Measurements from ENCODE around the gene ALG14.
A peak's percentile ranks its signal among the peaks of the same experiment; 100 is the strongest.
"Not testable (repeated sequence)": the region's sequence is repeated elsewhere in the genome, so short reads cannot be mapped to it uniquely, and the experiment has no call there.

Gene ALG14

DNA sequence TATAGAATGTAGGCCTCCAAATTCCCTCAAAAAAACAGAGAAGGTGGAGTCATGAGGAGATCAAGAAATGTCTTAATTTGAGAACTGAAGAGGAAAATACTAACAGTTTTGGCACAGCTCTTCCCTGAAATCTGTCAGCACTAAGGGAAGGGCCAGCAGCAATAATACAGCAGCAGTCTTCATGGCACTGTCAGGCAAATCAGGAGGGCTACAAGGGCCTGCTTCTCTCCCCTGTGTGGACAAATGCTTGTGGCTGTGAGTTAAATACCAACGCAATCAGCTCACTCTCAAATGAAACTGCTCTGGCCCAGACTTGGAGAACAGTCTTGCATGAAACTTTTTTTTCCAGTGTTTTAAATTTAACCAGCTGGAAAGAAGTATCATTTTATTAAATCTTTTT, 125.3 kb downstream of the ALG14 start:
- no peak overlapping the region for H3K4me3 ChIP-seq (ENCODE audit: low read length)
- H3K9me3 ChIP-seq (replicated peaks; ENCODE audit: low read length), result no peaks in the 10 kb centered on the region
- peaks cover 17% of the 10 kb centered on the region for H3K4me1 ChIP-seq (ENCODE audit: control insufficient read depth, insufficient read depth, low read length)
- no peak overlapping the region for H3K9ac ChIP-seq (ENCODE audit: low read depth, low read length)
- H3K36me3 ChIP-seq (ENCODE audit: insufficient read depth, low read length), result no peaks in the 10 kb centered on the region
- H3K4me2 ChIP-seq (ENCODE audit: low read length), result no peak overlapping the region
- H3K27me3 ChIP-seq (ENCODE audit: control insufficient read depth, insufficient read depth, low read length), result no peaks in the 10 kb centered on the region

DNA sequence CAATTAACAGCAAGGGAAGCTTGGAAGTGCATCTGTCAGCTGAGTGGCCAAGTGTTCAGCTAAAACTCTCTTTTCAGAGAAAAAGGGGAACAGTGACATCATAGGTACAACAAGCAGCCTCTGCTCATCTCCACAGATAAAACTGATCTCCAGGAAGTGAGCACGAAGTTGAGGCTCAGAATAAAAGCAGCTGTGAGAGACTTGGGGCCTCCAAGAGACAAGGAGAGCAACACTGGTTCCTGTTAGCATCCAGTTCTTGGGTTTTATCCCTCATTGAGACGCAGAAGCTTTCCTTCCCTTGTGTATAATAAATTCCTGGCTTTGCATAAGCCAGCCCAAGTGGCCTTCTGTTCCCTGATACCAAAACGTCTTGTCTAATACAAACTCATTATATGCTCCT, 125.9 kb downstream of the ALG14 start:
- H3K36me3 ChIP-seq (ENCODE audit: insufficient read depth, low read length), result no peaks in the 10 kb centered on the region
- no peak overlapping the region for H3K4me3 ChIP-seq (ENCODE audit: low read length)
- H3K27me3 ChIP-seq (ENCODE audit: control insufficient read depth, insufficient read depth, low read length), result no peaks in the 10 kb centered on the region
- H3K9me3 ChIP-seq (replicated peaks; ENCODE audit: low read length), result no peaks in the 10 kb centered on the region
- peaks cover 17% of the 10 kb centered on the region for H3K4me1 ChIP-seq (ENCODE audit: control insufficient read depth, insufficient read depth, low read length)
- H3K4me2 ChIP-seq (ENCODE audit: low read length), result no peak overlapping the region
- H3K9ac ChIP-seq (ENCODE audit: low read depth, low read length), result no peak overlapping the region

DNA sequence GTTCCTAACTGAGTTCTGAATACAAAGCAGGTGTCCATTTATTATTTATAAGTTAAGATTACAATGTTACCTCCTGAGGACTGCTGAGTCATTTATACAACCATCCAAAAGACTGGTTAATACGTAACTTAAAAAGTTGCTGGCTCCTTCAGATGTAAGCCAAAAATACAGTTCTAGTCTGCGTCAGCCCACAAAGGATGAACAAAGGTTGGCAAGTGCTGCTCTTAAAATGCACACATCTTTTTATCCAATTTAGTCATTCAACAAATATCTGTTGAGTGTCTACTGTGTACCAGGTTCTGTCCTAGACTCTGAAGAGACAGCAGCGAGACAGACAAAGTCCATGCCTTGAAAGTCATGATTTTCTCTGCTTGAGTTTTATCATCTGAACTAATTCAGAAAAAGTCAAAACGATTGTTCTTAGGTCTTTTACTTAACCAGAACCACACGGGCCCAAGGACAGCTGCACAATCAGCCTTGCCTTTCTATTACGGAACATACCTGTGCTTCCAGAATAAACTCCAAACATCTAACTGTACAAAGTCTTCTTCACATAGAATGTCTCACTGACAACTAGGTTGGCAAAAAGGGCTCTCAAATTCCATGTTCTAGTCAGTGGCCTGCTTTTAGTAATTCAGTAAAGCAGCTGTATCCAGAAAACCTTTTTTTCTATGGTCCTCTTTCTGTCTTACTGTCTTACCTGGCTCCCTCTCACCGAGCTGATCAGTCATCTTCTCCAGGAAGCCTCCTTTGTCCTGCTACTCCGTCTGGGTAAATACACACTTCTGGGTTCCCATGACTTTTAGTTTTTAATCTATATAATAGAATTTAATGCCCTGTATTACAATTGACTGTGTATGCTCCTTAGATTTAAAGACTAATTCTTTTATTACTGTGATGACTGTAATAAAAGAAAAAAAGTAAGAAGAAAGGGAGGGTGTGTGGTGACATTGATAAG, 130.3 kb downstream of the ALG14 start:
- Histone ChIP-seq H3K4me3 (ENCODE audit: low read length) (no peak overlapping the region), H3K4me2 (ENCODE audit: low read length) (no peak overlapping the region), H3K9me3 (replicated peaks; ENCODE audit: low read length) (no peaks in the 10 kb centered on the region), H3K4me1 (ENCODE audit: control insufficient read depth, insufficient read depth, low read length) (peaks cover 16% of the 10 kb centered on the region), H3K9ac (ENCODE audit: low read depth, low read length) (no peak overlapping the region), H3K36me3 (ENCODE audit: insufficient read depth, low read length) (no peaks in the 10 kb centered on the region), H3K27me3 (ENCODE audit: control insufficient read depth, insufficient read depth, low read length) (no peaks in the 10 kb centered on the region)

DNA sequence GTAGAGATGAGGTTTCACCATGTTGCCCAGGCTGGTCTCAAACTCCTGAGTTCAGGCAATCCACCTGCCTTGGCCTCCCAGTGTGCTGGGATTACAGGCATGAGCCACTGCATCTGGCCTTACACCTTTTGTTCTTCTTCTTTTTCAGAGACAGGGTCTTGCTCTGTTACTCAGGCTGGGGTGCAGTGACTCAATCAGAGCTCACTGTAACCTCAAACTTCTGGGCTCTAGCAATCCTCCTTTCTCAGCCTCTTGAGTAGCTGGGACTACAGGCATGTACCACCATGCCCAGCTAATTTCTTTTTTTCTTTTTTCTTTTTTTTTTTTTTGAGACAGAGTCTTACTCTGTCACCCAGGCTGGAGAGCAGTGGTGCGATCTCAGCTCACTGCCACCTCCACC, 131.3 kb downstream of the ALG14 start:
- H3K4me3 ChIP-seq (ENCODE audit: low read length); H3K27me3 ChIP-seq (ENCODE audit: control insufficient read depth, insufficient read depth, low read length); H3K9ac ChIP-seq (ENCODE audit: low read depth, low read length); H3K9me3 ChIP-seq (replicated peaks; ENCODE audit: low read length); H3K4me2 ChIP-seq (ENCODE audit: low read length); H3K36me3 ChIP-seq (ENCODE audit: insufficient read depth, low read length): not testable (repeated sequence)
- peaks cover 23% of the 10 kb centered on the region for H3K4me1 ChIP-seq (ENCODE audit: control insufficient read depth, insufficient read depth, low read length)

DNA sequence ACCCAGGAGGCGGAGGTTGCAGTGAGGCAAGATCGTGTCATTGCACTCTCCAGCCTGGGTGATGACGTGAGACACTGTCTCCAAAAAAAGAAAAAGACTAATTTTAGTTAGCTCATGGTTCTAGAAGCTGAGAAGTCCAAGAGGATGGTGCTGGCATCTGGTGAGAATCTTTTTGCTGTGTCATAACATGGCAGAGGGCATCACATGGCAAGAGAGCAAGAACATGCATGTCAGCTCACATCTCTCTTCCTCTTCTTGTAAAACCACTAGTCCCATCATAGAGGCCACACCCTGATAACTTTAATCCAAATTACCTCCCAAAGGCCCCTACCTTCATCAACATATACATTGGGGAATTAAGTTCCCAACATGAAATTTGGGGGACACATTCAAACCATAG, 132.0 kb downstream of the ALG14 start:
- H3K36me3 ChIP-seq (ENCODE audit: insufficient read depth, low read length), result no peaks in the 10 kb centered on the region
- H3K4me3 ChIP-seq (ENCODE audit: low read length), result no peak overlapping the region

DNA sequence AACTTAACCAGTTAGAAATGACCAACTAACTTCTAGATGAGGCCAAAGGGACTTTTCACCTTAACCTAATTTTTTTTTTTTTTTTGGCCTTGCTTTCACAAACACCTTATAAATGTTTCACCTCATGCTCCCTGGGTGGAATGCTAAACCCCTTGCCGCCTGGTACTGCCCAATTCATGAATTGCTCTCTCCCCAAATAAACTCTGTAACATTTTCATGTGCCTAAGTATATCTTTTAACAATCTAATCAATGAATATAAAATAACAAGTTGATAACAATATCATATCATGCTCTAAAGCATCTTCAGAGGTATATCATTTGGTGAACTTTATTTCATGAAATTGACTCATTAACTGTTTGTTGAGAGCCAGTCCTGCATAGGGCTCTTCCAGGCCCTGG, 134.9 kb downstream of the ALG14 start:
- no peak overlapping the region for H3K4me3 ChIP-seq (ENCODE audit: low read length)
- H3K4me2 ChIP-seq (ENCODE audit: low read length), result no peak overlapping the region
- H3K27me3 ChIP-seq (ENCODE audit: control insufficient read depth, insufficient read depth, low read length), result no peaks in the 10 kb centered on the region
- H3K36me3 ChIP-seq (ENCODE audit: insufficient read depth, low read length), result no peaks in the 10 kb centered on the region
- no peak overlapping the region for H3K9ac ChIP-seq (ENCODE audit: low read depth, low read length)
- H3K9me3 ChIP-seq (replicated peaks; ENCODE audit: low read length), result no peaks in the 10 kb centered on the region
- peaks cover 40% of the 10 kb centered on the region for H3K4me1 ChIP-seq (ENCODE audit: control insufficient read depth, insufficient read depth, low read length)

More for the DNA sequence above, 132.0 kb downstream of the ALG14 start:
- no peak overlapping the region for H3K4me2 ChIP-seq (ENCODE audit: low read length)
- H3K27me3 ChIP-seq (ENCODE audit: control insufficient read depth, insufficient read depth, low read length), result no peaks in the 10 kb centered on the region
- no peaks in the 10 kb centered on the region for H3K9me3 ChIP-seq (replicated peaks; ENCODE audit: low read length)
- peaks cover 30% of the 10 kb centered on the region for H3K4me1 ChIP-seq (ENCODE audit: control insufficient read depth, insufficient read depth, low read length)
- H3K9ac ChIP-seq (ENCODE audit: low read depth, low read length), result no peak overlapping the region

DNA sequence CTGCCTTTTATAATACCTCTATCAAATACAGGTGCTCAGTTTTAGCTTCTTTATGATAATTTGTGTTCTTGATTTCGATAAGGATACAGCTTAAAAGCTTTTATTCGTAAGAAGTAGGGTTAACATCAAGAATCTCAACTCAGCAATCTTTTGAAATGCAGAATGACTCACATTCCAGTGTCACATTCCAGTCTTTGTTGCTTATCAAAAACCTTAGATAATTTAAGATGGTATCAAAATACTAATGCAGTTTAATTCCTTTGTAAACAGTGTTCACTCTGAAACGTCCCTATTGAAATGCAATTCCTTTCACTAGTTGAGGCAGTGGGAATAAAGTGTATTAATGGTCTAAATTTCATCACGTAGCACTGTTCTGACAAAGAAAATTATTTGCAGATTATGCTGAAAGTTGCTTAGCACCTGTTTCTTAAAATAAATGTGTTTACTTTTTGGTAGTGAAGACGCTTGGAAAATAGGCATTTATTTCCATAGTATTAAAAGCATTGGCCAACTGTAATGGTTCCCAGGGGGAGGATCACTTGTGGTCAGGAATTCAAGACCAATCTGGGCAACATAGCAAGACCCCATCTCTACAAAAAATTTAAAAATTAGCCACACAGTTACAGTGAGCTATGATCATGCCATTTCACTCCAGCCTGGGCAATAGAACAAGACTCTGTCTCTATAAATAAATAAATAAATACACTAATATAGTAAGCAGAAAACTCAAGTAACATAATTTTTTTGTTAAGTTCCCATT, 135.7 kb downstream of the ALG14 start:
- Histone ChIP-seq H3K36me3 (ENCODE audit: insufficient read depth, low read length) (no peaks in the 10 kb centered on the region), H3K4me3 (ENCODE audit: low read length) (no peak overlapping the region), H3K4me2 (ENCODE audit: low read length) (no peak overlapping the region), H3K9me3 (replicated peaks; ENCODE audit: low read length) (no peaks in the 10 kb centered on the region), H3K9ac (ENCODE audit: low read depth, low read length) (no peak overlapping the region), H3K27me3 (ENCODE audit: control insufficient read depth, insufficient read depth, low read length) (no peaks in the 10 kb centered on the region), H3K4me1 (ENCODE audit: control insufficient read depth, insufficient read depth, low read length) (peaks cover 40% of the 10 kb centered on the region)

DNA sequence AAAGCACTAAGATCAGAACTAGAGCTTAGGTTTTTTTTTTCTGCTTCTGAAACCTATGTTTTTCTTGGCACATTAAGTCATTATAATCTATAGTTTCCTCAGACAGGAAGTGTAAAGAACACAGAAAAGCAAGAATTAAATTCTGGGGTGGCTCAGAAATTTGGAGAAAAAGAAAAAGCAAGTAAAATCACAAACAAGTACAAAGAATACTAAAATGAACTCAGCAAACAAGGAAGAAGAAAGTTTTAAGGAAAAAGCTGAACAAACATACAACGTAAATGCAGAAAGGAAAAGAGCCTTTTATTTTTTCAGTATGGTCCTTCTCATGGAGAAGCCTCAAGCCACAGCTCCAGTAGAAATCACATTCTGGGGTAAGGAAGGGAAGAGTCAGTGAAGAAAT, 137.3 kb downstream of the ALG14 start:
- Histone ChIP-seq H3K27me3 (ENCODE audit: control insufficient read depth, insufficient read depth, low read length) (no peaks in the 10 kb centered on the region), H3K4me1 (ENCODE audit: control insufficient read depth, insufficient read depth, low read length) (peaks cover 40% of the 10 kb centered on the region), H3K9me3 (replicated peaks; ENCODE audit: low read length) (no peaks in the 10 kb centered on the region), H3K4me2 (ENCODE audit: low read length) (peak overlapping the region; percentile 19), H3K4me3 (ENCODE audit: low read length) (no peak overlapping the region), H3K9ac (ENCODE audit: low read depth, low read length) (no peak overlapping the region), H3K36me3 (ENCODE audit: insufficient read depth, low read length) (no peaks in the 10 kb centered on the region)

DNA sequence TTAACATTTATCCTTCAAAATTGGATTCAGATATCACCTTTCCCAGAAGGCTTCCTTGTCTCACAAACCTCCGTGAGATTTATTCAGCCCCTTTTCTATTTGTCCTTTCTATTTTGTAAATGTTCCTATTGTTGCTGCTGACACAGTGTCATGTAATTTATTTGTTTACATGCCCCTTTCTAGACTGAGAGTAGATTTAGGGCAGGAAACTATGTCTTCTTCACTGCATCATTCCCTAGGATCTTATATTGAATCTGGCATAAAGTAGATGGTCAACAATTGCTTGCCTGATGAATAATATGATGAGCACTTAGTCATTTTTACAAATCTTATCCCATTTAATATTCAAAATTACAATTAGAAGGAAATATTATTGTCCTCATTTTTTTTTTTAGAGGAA, 137.7 kb downstream of the ALG14 start:
- Histone ChIP-seq H3K9me3 (replicated peaks; ENCODE audit: low read length) (no peaks in the 10 kb centered on the region), H3K4me2 (ENCODE audit: low read length) (no peak overlapping the region), H3K9ac (ENCODE audit: low read depth, low read length) (no peak overlapping the region), H3K4me1 (ENCODE audit: control insufficient read depth, insufficient read depth, low read length) (peaks cover 40% of the 10 kb centered on the region), H3K36me3 (ENCODE audit: insufficient read depth, low read length) (no peaks in the 10 kb centered on the region), H3K4me3 (ENCODE audit: low read length) (no peak overlapping the region), H3K27me3 (ENCODE audit: control insufficient read depth, insufficient read depth, low read length) (no peaks in the 10 kb centered on the region)

DNA sequence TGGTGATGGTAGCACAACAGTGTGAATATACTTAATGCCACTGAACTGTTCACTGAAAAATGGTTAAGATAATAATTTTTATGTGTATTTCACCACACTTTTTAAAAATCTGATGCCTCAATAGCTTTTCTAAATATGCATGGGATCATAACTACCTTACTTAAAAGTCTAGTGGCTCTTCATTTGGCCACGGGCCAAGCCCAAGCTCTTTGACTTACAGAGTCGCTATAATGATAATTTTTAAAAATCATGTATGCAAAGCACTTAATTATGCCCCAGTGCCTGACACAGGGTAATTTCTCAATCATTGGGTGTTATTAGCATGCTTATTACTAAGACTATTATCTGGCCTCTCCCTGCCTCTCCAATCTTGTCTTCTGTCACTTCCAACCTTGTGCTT, 138.2 kb downstream of the ALG14 start:
- Histone ChIP-seq H3K4me3 (ENCODE audit: low read length) (no peak overlapping the region), H3K9ac (ENCODE audit: low read depth, low read length) (no peak overlapping the region)

DNA sequence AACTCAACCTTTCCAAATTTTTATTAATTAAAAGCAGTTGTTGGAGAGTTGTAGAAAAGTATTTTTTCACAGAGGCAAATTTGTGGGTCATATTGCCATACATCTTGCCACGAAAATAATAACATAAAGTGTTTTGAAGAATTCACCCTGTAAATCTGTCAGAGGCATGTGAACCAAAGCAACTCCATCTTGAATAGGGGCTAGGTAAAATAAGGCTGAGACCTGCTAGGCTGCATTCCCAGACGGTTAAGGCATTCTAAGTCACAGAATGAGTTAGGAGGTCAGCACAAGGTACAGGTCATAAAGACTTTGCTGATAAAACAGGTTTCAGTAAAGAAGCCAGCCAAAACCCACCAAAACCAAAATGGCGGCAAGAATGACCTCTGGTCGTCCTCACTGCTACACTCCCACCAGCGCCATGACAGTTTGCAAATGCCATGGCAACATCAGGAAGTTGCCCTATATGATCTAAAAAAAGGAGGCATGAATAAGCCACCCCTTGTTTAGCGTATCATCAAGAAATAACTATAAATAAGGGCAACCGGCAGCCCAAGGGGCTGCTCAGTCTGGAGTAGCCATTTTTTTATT, 141.4 kb downstream of the ALG14 start:
- no peak overlapping the region for H3K9ac ChIP-seq (ENCODE audit: low read depth, low read length)
- no peaks in the 10 kb centered on the region for H3K36me3 ChIP-seq (ENCODE audit: insufficient read depth, low read length)
- H3K4me1 ChIP-seq (ENCODE audit: control insufficient read depth, insufficient read depth, low read length), result peaks cover 38% of the 10 kb centered on the region
- H3K27me3 ChIP-seq (ENCODE audit: control insufficient read depth, insufficient read depth, low read length), result no peaks in the 10 kb centered on the region
- no peaks in the 10 kb centered on the region for H3K9me3 ChIP-seq (replicated peaks; ENCODE audit: low read length)
- H3K4me3 ChIP-seq (ENCODE audit: low read length), result no peak overlapping the region
- H3K4me2 ChIP-seq (ENCODE audit: low read length), result no peak overlapping the region

More for the DNA sequence above, 138.2 kb downstream of the ALG14 start:
- no peaks in the 10 kb centered on the region for H3K9me3 ChIP-seq (replicated peaks; ENCODE audit: low read length)
- no peaks in the 10 kb centered on the region for H3K27me3 ChIP-seq (ENCODE audit: control insufficient read depth, insufficient read depth, low read length)
- H3K36me3 ChIP-seq (ENCODE audit: insufficient read depth, low read length), result no peaks in the 10 kb centered on the region
- H3K4me2 ChIP-seq (ENCODE audit: low read length), result no peak overlapping the region
- peaks cover 45% of the 10 kb centered on the region for H3K4me1 ChIP-seq (ENCODE audit: control insufficient read depth, insufficient read depth, low read length)

Measured in skeletal muscle satellite cell (primary cell).